ENCODE results near the gene TMEM270.

TMEM270 gene

DNA sequence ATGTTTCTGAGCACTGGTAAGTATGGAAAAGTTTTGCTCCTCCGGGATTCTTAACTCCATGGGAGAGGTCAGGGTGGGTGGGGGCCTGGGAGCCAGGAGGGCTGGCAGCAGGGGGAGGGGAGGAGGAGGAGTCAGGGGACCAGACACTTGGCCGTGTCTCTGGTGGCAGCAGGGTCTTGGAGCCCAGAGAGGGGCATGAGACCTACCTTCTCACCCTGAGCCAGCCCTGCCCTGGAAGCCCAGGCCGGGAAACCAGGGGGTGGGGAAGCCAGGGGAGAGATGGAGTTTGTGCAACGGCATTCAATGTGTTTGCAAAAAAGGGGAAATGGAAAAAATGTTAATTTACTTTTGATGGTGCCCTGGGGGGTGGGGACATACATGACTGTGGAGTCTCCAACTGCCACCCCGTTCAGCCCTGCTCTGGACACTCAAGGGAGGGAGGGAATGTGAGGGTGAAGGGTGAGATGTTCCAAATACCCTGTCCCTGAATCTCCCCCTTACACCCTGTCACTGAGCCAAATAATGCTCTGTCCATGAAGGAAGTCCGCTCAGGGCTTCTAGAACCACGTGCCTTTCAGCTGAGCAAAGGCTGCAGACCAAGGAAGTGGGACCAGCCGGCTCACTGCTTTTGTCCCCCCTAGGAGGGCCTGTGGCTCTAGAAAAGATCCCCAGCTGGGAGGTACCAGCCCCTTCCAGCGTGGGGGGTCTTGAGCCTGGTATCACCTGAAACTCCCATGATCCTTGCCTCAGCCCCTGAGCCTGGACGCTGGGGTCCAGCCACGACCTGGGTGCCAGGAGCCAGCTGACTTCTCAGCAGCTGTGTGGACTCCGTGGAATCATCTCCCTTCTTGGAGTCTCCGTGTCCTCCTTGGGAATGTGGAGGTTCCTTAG, 48.3 kb downstream of the TMEM270 start:
- no peak for DNase-seq

DNA sequence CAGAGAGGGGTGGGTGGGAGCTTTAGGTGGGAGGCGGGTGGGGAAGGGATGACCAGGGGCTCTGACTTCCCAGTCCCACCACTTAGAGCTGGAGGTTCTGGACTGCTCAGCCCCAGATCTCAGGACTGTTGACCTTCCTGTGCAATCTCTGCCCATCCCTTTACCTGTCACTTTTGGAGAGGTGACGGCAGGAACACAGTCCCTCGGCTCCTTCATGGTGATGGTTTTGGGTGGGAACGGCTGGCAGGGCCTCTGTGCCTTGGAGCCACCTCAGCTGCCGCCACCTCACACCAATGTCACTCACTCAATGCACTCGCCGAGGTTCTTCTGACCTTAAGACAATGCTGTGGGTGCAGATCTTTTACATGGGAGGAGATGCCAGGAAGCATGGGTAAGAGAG, 49.0 kb downstream of the TMEM270 start:
- DNase-seq = no peak

DNA sequence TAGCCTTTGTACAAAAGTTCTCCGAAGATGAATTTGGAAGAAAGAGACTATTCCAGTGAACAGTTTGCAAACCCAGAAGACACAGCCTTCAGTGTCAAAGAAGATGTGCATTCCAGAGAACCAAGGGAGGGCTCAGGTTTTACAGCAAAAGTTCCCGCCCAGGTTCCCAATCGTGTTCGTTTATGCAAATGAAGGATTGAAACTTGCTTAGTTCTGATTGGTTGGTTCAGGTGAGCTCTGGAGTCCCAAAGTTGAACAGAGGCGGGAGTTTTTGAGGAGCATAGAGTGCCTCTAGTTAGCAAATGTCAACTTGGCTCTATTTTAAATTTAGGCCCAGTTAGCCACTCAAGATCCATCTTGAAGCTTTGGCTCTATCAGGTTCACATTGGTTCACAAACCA, 51.3 kb downstream of the TMEM270 start:
- no peak for DNase-seq
